Measurements from ENCODE around the gene ODAD4.

DNA sequence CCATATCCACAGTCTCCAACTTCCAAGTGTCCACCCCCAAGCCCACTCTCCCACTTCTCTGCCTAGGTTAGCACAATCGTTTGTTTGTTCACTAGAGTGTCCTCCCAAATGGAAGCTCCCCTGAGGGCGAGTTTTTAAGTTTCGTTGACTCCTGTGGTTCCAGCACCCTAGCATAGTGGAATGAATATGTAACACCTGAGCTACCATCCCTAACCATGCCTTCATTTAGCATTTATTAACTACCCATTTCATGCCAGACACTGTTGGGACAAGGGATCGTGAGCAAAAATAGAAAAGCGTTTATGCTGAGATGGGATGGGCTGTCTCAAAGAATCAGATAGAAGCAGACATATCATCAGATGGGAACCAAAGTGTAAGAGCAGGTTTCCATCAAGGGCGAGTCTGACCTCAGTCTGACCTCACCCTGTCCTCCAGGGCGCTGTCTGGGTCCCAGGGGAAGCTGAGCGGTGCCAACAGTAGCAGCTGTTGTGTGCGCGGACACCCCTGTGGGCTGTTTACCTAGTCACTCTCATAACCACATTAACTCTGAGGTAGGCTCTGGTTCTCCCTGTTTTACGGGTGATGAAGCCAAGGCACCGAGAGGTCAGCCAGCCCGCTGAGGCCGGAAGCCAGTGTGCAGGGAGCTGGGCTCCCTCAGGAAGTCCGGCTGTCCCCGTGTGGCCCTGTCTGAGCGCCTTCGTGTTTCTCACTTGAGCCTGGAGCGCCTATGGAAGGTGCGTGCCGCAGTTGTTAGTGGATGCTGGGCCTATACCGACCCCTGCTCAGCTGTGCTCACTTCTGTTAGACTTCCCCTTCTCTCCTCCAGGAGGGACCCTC, 42.4 kb downstream of the ODAD4 start:
- TF ChIP-seq, protein P1, sequence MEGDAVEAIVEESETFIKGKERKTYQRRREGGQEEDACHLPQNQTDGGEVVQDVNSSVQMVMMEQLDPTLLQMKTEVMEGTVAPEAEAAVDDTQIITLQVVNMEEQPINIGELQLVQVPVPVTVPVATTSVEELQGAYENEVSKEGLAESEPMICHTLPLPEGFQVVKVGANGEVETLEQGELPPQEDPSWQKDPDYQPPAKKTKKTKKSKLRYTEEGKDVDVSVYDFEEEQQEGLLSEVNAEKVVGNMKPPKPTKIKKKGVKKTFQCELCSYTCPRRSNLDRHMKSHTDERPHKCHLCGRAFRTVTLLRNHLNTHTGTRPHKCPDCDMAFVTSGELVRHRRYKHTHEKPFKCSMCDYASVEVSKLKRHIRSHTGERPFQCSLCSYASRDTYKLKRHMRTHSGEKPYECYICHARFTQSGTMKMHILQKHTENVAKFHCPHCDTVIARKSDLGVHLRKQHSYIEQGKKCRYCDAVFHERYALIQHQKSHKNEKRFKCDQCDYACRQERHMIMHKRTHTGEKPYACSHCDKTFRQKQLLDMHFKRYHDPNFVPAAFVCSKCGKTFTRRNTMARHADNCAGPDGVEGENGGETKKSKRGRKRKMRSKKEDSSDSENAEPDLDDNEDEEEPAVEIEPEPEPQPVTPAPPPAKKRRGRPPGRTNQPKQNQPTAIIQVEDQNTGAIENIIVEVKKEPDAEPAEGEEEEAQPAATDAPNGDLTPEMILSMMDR (IDR thresholded peaks at IDR 0.05; ENCODE audit: poor library complexity), result no peak
- TF ChIP-seq EZH2 (IDR thresholded peaks at IDR 0.05; ENCODE audit: borderline replicate concordance) (no peak), EZH2phosphoT487 (IDR thresholded peaks at IDR 0.05; ENCODE audit: low read depth, severe bottlenecking, unreplicated experiment) (no peak)
